Pulmonary artery endothelial cell (primary cell): ENCODE data around the gene KDELR1. TPM values are rescaled to one million over a fixed set of nuclear protein-coding genes. Genes with fewer than 3 reads are reported as not detected.
"Not testable (repeated sequence)": the region's sequence is repeated elsewhere in the genome, so short reads cannot be mapped to it uniquely, and the experiment has no call there.

Source experiments
- DNase-seq: peaks from one replicate; pipeline ENCODE4 v3.0.0-alpha.2; 2011; ENCODE audit warnings: low read depth, low spot score
- total RNA-seq: library from RNA; depleted of rRNA; stranded (reverse); fragments of >200 nt; gene quantifications from 2 replicates; pipeline ENCODE4 v1.2.3, GENCODE V29; 2014

The KDELR1 gene
- total RNA-seq, 1 donor from 2014 or later: 47.8 TPM

GRCh38 chr19:48397263-48398101 lies 6.1 kb upstream of the KDELR1 start:
- no peak for DNase-seq

GRCh38 chr19:48396824-48397176 lies 5.4 kb upstream of the KDELR1 start:
- DNase-seq: no peak

GRCh38 chr19:48396016-48396823 lies 4.9 kb upstream of the KDELR1 start:
- DNase-seq: no peak

- DNase-seq: no peak
These were observed 4.1 kb upstream of the KDELR1 start for GRCh38 chr19:48395499-48395898.

GRCh38 chr19:48395170-48395455 lies 3.8 kb upstream of the KDELR1 start:
- DNase-seq: no peak

- DNase-seq: no peak
These were observed 3.2 kb upstream of the KDELR1 start for GRCh38 chr19:48394331-48395169.

- DNase-seq: no peak
These were observed 2.4 kb upstream of the KDELR1 start, which contains the start of gene GRIN2D for GRCh38 chr19:48393559-48394330. TSS of gene GRIN2D (plus strand) at chr19:48393668. CDS start at chr19:48398393, 4,725 bp downstream.

- DNase-seq: no peak
These were observed 1.7 kb upstream of the KDELR1 start for GRCh38 chr19:48392860-48393558.

- not testable (repeated sequence) for DNase-seq
These were observed 624 bp upstream of the KDELR1 start for GRCh38 chr19:48392006-48392344.

- no peak for DNase-seq
These were observed 907 bp downstream of the KDELR1 start for GRCh38 chr19:48390188-48391099.

GRCh38 chr19:48386981-48387380 lies 4.4 kb downstream of the KDELR1 start:
- DNase-seq: no peak

- DNase-seq: no peak
These were observed 5.8 kb downstream of the KDELR1 start for GRCh38 chr19:48385461-48386087.

GRCh38 chr19:48382286-48382685 lies 9.1 kb downstream of the KDELR1 start:
- DNase-seq: no peak

- DNase-seq: no peak
These were observed 10.0 kb downstream of the KDELR1 start for GRCh38 chr19:48381178-48381950.

GRCh38 chr19:48379058-48379457 lies 12.3 kb downstream of the KDELR1 start:
- no peak for DNase-seq

- no peak for DNase-seq
These were observed 13.2 kb downstream of the KDELR1 start for GRCh38 chr19:48378194-48378570.

GRCh38 chr19:48373567-48373966 lies 17.8 kb downstream of the KDELR1 start:
- no peak for DNase-seq

GRCh38 chr19:48372904-48373303 lies 18.4 kb downstream of the KDELR1 start:
- DNase-seq: no peak
